ENCODE measurements around the gene GNAI3. TPM values are rescaled to one million over a fixed set of nuclear protein-coding genes. Genes with fewer than 3 reads are reported as not detected.
A peak's percentile ranks its signal among the peaks of the same experiment; 100 is the strongest.

GNAI3 gene
- total RNA-seq, 1 experiment from 2014 or later, result 6.8 TPM

DNA sequence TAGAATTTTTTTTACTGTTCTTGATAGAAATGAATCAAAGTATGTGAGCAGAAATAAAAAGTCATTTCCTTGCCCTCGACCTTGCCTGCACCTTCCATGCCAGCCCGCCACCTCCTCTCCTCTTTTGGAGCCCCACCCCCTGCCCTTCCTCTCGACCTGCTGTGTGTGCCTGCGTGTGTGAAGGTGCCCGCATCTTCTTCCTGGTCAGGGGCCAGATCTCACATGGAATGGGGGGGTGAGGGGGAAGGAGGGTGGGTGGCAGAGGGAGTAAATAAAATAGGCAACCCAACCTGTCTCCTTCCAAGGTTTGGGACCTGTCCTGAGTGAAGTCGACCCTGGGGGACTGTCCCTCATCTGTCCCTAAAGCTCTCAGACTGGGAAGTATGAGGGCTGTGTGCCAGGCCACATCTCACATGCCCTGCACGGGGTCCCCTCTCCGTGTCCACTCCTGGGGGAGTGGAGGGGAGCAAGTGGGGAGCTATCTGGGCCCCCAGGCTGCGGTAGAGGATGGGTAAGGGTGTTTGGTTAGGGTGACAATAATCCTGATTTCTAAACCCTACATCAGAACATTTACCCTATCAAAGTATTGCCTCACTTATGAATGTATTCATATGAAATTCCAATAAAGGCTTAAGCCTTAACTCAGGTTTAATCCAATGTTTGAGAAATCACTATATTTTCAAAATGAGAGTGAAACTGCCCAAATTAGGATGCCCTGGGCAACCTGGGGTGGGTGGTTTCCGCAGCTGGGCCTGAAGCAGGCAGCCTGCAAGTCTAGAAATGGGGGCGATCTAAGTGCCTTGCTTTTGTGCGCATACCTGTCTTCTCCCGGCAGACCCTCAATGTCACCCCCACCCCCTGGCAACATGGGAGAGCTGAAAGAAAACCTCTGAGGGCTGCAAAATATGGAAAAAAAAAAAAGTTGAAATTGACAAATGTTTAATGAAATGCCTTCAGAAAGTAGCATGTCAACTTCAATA lies 86.6 kb downstream of the GNAI3 start:
- DNase-seq (no peak), ATAC-seq (no peak)
- Histone ChIP-seq H3K4me3 (ENCODE audit: low read length) (no peak overlapping the region), H3K79me2 (ENCODE audit: low read length) (no peaks in the 10 kb centered on the region), H3K4me2 (ENCODE audit: low read length) (no peak overlapping the region), H3K4me1 (ENCODE audit: insufficient read depth, low read length) (no peaks in the 10 kb centered on the region), H3K9ac (ENCODE audit: low read length) (no peak overlapping the region), H3K27me3 (ENCODE audit: low read length) (no peaks in the 10 kb centered on the region), H3K9me2 (replicated peaks; ENCODE audit: low read length) (no peaks in the 10 kb centered on the region), H3K9me3 (ENCODE audit: low read length) (no peaks in the 10 kb centered on the region), H3K27ac (ENCODE audit: low read length) (no peak overlapping the region), H3F3A (ENCODE audit: low read length, unreplicated experiment) (no peaks in the 10 kb centered on the region), H2AFZ (ENCODE audit: low read length) (no peak overlapping the region), H4K20me1 (ENCODE audit: low read length) (no peaks in the 10 kb centered on the region), H3K36me3 (ENCODE audit: low read depth, low read length) (peaks cover 13% of the 10 kb centered on the region)
- no TSS peak for BruUV-seq (replicated peaks)
- POLR2A ChIA-PET (ENCODE audit: unreplicated experiment), result interaction anchor here (0.6 kb wide), 1 partner anchor 89 kb away, joined by 4 read pairs; no protein-coding TSS in a partner anchor
- CTCF ChIA-PET, result no interaction called here
- intact Hi-C loops (cut with micrococcal nuclease), result no loop called here
- no peak for TF ChIP-seq CTCF (conservative IDR thresholded peaks at IDR 0.05; ENCODE audit: low read depth, low read length)
- no peak for TF ChIP-seq EZH2phosphoT487 (IDR thresholded peaks at IDR 0.05; ENCODE audit: borderline replicate concordance, low read length)
- no peak for TF ChIP-seq EZH2 (IDR thresholded peaks at IDR 0.05; ENCODE audit: low read length, unreplicated experiment)

DNA sequence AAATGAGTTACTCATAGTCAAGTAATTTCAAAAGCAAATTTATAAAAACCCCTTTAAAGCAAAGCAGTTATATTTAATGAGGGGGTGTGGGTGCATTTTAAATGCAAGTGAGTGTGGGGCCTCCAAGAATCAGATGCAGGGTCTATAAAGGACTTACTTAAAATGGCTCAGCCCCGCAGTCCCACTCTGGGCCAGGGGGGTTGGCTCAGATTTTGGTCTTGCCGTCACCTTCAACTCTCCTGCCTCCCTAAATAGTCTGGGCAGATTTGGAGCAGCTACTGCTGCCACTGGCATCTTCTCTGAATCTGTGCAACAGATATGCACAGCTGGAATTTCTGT lies 87.4 kb downstream of the GNAI3 start:
- H3K4me2 ChIP-seq (ENCODE audit: low read length), result no peak overlapping the region
- no peaks in the 10 kb centered on the region for H3K79me2 ChIP-seq (ENCODE audit: low read length)
- CTCF ChIA-PET, result no interaction called here
- intact Hi-C loops (cut with micrococcal nuclease), result no loop called here
- H3K27ac ChIP-seq (ENCODE audit: low read length), result no peak overlapping the region
- H3K4me1 ChIP-seq (ENCODE audit: insufficient read depth, low read length), result no peaks in the 10 kb centered on the region
- ATAC-seq (peak; percentile 14; the same call in 1 of the 2 replicates), DNase-seq (no peak)
- POLR2A ChIA-PET (ENCODE audit: unreplicated experiment), result interaction anchor here (0.6 kb wide), 1 partner anchor 90 kb away, joined by 4 read pairs; no protein-coding TSS in a partner anchor
- no peak overlapping the region for H3K9ac ChIP-seq (ENCODE audit: low read length)
- no peaks in the 10 kb centered on the region for H3F3A ChIP-seq (ENCODE audit: low read length, unreplicated experiment)
- peaks cover 10% of the 10 kb centered on the region for H3K36me3 ChIP-seq (ENCODE audit: low read depth, low read length)
- H2AFZ ChIP-seq (ENCODE audit: low read length), result no peak overlapping the region
- BruUV-seq (replicated peaks), result no TSS peak
- no peaks in the 10 kb centered on the region for H3K9me2 ChIP-seq (replicated peaks; ENCODE audit: low read length)
- no peaks in the 10 kb centered on the region for H4K20me1 ChIP-seq (ENCODE audit: low read length)
- H3K27me3 ChIP-seq (ENCODE audit: low read length), result no peaks in the 10 kb centered on the region
- no peak overlapping the region for H3K4me3 ChIP-seq (ENCODE audit: low read length)
- TF ChIP-seq CTCF (conservative IDR thresholded peaks at IDR 0.05; ENCODE audit: low read depth, low read length) (no peak), EZH2phosphoT487 (IDR thresholded peaks at IDR 0.05; ENCODE audit: borderline replicate concordance, low read length) (no peak), EZH2 (IDR thresholded peaks at IDR 0.05; ENCODE audit: low read length, unreplicated experiment) (no peak)
- H3K9me3 ChIP-seq (ENCODE audit: low read length), result no peaks in the 10 kb centered on the region

Measured in PC-3 (cell line).